Measurements from ENCODE around the gene AKT2. TPM values are rescaled to one million over a fixed set of nuclear protein-coding genes. Genes with fewer than 3 reads are reported as not detected.

AKT2 gene
- total and polyA plus RNA-seq, 2 donors from 2014 or later: 75.0 to 154 TPM

GRCh38 chr19:40322951-40323615 lies 37.9 kb upstream of the AKT2 start:
- no peak for TF ChIP-seq CTCF (IDR thresholded peaks at IDR 0.05; ENCODE audit: borderline replicate concordance, extremely low read depth, insufficient read depth)
- peak in 1 of 5 donors; percentile 36 for DNase-seq
- intact Hi-C loops (cut with DNase I): no loop called here
- H3K9me3 ChIP-seq (ENCODE audit: control insufficient read depth in 2 of 3, insufficient read depth in 1 of 3, low read length in 3 of 3): no peaks in the 10 kb centered on the region
- no peak overlapping the region for H3K27ac ChIP-seq (ENCODE audit: low read depth in 2 of 2, low read length in 2 of 2)
- H3K4me1 ChIP-seq (ENCODE audit: control insufficient read depth in 2 of 3, insufficient read depth in 2 of 3, low read depth in 1 of 3, low read length in 3 of 3): no peaks in the 10 kb centered on the region
- H3K36me3 ChIP-seq (ENCODE audit: control insufficient read depth in 2 of 3, insufficient read depth in 3 of 3, low read length in 3 of 3): peaks cover 3 to 32% (median 25%) of the 10 kb centered on the region in 3 donors
- no peak overlapping the region for H3K4me3 ChIP-seq (ENCODE audit: low read length in 3 of 3)
- no peaks in the 10 kb centered on the region for H3K27me3 ChIP-seq (ENCODE audit: control insufficient read depth, insufficient read depth, low read length)
- H3K9ac ChIP-seq (ENCODE audit: low read length in 3 of 3): no peak overlapping the region
- no peak for FAIRE-seq

- FAIRE-seq (no peak), DNase-seq (peak in 1 of 5 donors; percentile 6)
- no peaks in the 10 kb centered on the region for H3K27me3 ChIP-seq (ENCODE audit: control insufficient read depth, insufficient read depth, low read length)
- H3K4me1 ChIP-seq (ENCODE audit: control insufficient read depth in 2 of 3, insufficient read depth in 2 of 3, low read depth in 1 of 3, low read length in 3 of 3): no peaks in the 10 kb centered on the region
- no peak for TF ChIP-seq CTCF (IDR thresholded peaks at IDR 0.05; ENCODE audit: borderline replicate concordance, extremely low read depth, insufficient read depth)
- H3K9me3 ChIP-seq (ENCODE audit: control insufficient read depth in 2 of 3, insufficient read depth in 1 of 3, low read length in 3 of 3): no peaks in the 10 kb centered on the region
- H3K27ac ChIP-seq (ENCODE audit: low read depth in 2 of 2, low read length in 2 of 2): no peak overlapping the region
- no peak overlapping the region for H3K9ac ChIP-seq (ENCODE audit: low read length in 3 of 3)
- intact Hi-C loops (cut with DNase I): no loop called here
- peaks cover 3 to 26% (median 21%) of the 10 kb centered on the region in 3 donors for H3K36me3 ChIP-seq (ENCODE audit: control insufficient read depth in 2 of 3, insufficient read depth in 3 of 3, low read length in 3 of 3)
- no peak overlapping the region for H3K4me3 ChIP-seq (ENCODE audit: low read length in 3 of 3)
Observed at GRCh38 chr19:40322271-40322610, 37.1 kb upstream of the AKT2 start.

GRCh38 chr19:40321566-40322270 lies 36.6 kb upstream of the AKT2 start:
- DNase-seq (peak in 1 of 5 donors; percentile 61), FAIRE-seq (no peak)
- Histone ChIP-seq H3K36me3 (ENCODE audit: control insufficient read depth in 2 of 3, insufficient read depth in 3 of 3, low read length in 3 of 3) (peaks cover 3 to 26% (median 21%) of the 10 kb centered on the region in 3 donors), H3K27me3 (ENCODE audit: control insufficient read depth, insufficient read depth, low read length) (no peaks in the 10 kb centered on the region), H3K27ac (ENCODE audit: low read depth in 2 of 2, low read length in 2 of 2) (no peak overlapping the region), H3K9ac (ENCODE audit: low read length in 3 of 3) (no peak overlapping the region), H3K4me3 (ENCODE audit: low read length in 3 of 3) (no peak overlapping the region), H3K9me3 (ENCODE audit: control insufficient read depth in 2 of 3, insufficient read depth in 1 of 3, low read length in 3 of 3) (no peaks in the 10 kb centered on the region), H3K4me1 (ENCODE audit: control insufficient read depth in 2 of 3, insufficient read depth in 2 of 3, low read depth in 1 of 3, low read length in 3 of 3) (no peaks in the 10 kb centered on the region)
- no peak for TF ChIP-seq CTCF (IDR thresholded peaks at IDR 0.05; ENCODE audit: borderline replicate concordance, extremely low read depth, insufficient read depth)
- intact Hi-C loops (cut with DNase I): no loop called here
